HepG2 (cell line): ENCODE measurements around the gene NUP85. TPM values are rescaled to one million over a fixed set of nuclear protein-coding genes. Genes with fewer than 3 reads are reported as not detected.
A peak's percentile ranks its signal among the peaks of the same experiment; 100 is the strongest.

Experiments used
- ATAC-seq: fragments of 200-7000 bp; cut with Tn5 transposase; 3 replicates; pipeline ENCODE4 v1.9.1; 2020; ENCODE audit warnings: mild to moderate bottlenecking, moderate library complexity
- BruUV-seq: library from RNA; stranded (reverse); fragments of 400-500 nt; replicated peaks from 2 replicates; lab custom pipeline; 2021; lab: Mats Ljungman, UMichigan
- CTCF ChIA-PET: fragments of 300-600 bp; formaldehyde crosslinking; extraction: SDS; loops from one replicate; lab custom pipeline; 2021; ENCODE audit warnings: low total read pairs, inconsistent platforms, low intra/inter-chr PET ratio; lab: Yijun Ruan, JAX
- POLR2A ChIA-PET: fragments of 350-600 bp; sonication (Branson Sonifier 250); formaldehyde crosslinking; loops from one replicate; lab custom pipeline; 2020; ENCODE audit warnings: antibody characterized with exemption, inconsistent platforms; lab: Yijun Ruan, JAX
- DNase-seq: peaks from one replicate; pipeline ENCODE4 v3.0.0-alpha.2; 2015; ENCODE audit warnings: low spot score
- FAIRE-seq: peaks from 3 replicates; lab custom pipeline; 2011; peaks lifted over from hg19 to GRCh38; lab: Jason Lieb, UNC
- H2AFZ ChIP-seq: one replicate; pipeline ENCODE4 v1.6.1; 2011; ENCODE audit warnings: low read length, inconsistent platforms
- H3K27ac ChIP-seq: fragments of 300-600 bp; 3 replicates; pipeline ENCODE4 v1.8.0; 2011; ENCODE audit warnings: mixed run types, mild to moderate bottlenecking, mixed read lengths, low read length, inconsistent platforms; ENCODE audit not compliant: insufficient read depth; ENCODE audit errors: extremely low read length
- H3K27me3 ChIP-seq, 2 experiments: fragments of 200-600 bp in 1 of 2; 2 replicates in 1 of 2; 3 replicates in 1 of 2; pipeline versions ENCODE4 v1.6.0 to v1.8.0; 2011; ENCODE audit warnings: low read length in 2 of 2, mild to moderate bottlenecking in 2 of 2, moderate library complexity in 2 of 2, inconsistent platforms in 1 of 2; ENCODE audit not compliant: insufficient read depth in 2 of 2, control insufficient read depth in 1 of 2
- H3K36me3 ChIP-seq, 2 experiments: fragments of 200-600 bp in 1 of 2; replicated peaks in 1 of 2; 2 replicates in 1 of 2; 3 replicates in 1 of 2; pipeline versions ENCODE4 v1.5.1 to v1.8.0; 2011; ENCODE audit warnings: low read length in 2 of 2, inconsistent platforms in 1 of 2; ENCODE audit not compliant: insufficient read depth in 2 of 2, control insufficient read depth in 1 of 2
- H3K4me1 ChIP-seq: 2 replicates; pipeline ENCODE4 v1.5.1; 2012; ENCODE audit warnings: low read length, inconsistent platforms; ENCODE audit not compliant: insufficient read depth
- H3K4me2 ChIP-seq: 2 replicates; pipeline ENCODE4 v1.6.0; 2011; ENCODE audit warnings: low read depth, low read length, inconsistent platforms
- H3K4me3 ChIP-seq, 3 experiments: fragments of 200-600 bp in 1 of 3; sonication (generic), shearing (Covaris generic) in 1 of 3; replicated peaks in 1 of 3; 2 replicates each; pipeline ENCODE4 v1.5.1; 2011 to 2016; ENCODE audit warnings: low read length in 3 of 3, inconsistent platforms in 2 of 3, low read depth in 2 of 3, mild to moderate bottlenecking in 2 of 3, control low read depth in 1 of 3, mixed read lengths in 1 of 3; ENCODE audit not compliant: insufficient read depth in 1 of 3
- H3K79me2 ChIP-seq: one replicate; pipeline ENCODE4 v1.6.1; 2011; ENCODE audit warnings: low read length, inconsistent platforms; ENCODE audit not compliant: insufficient read depth
- H3K9ac ChIP-seq: 2 replicates; pipeline ENCODE4 v1.6.0; 2011; ENCODE audit warnings: mild to moderate bottlenecking, low read depth, low read length, inconsistent platforms; ENCODE audit not compliant: insufficient read depth
- H3K9me3 ChIP-seq: 2 replicates; pipeline ENCODE4 v1.5.1; 2012; ENCODE audit warnings: mild to moderate bottlenecking, low read length
- H4K20me1 ChIP-seq: 2 replicates; pipeline ENCODE4 v1.6.0; 2011; ENCODE audit warnings: inconsistent platforms, mild to moderate bottlenecking, low read length, moderate library complexity; ENCODE audit not compliant: insufficient read depth
- AGO1 ChIP-seq: fragments of 200-400 bp; formaldehyde crosslinking; IDR thresholded peaks from 2 replicates; pipeline ENCODE4 v1.6.1; 2017; ENCODE audit warnings: mild to moderate bottlenecking, low read depth, low read length, moderate library complexity; ENCODE audit not compliant: poor library complexity, severe bottlenecking
- AGO2 ChIP-seq: fragments of 200-400 bp; formaldehyde crosslinking; optimal IDR thresholded peaks from 2 replicates; pipeline ENCODE3; 2017; ENCODE audit warnings: mild to moderate bottlenecking, low read depth, low read length, moderate library complexity
- ATF7 ChIP-seq, 2 experiments: fragments of 450-650 bp in 1 of 2; sonication (generic) in 1 of 2; formaldehyde crosslinking in 1 of 2; IDR thresholded peaks; 2 replicates each; pipeline versions ENCODE4 v1.4.0 to v1.6.1; 2016 to 2020; ENCODE audit warnings: antibody characterized with exemption in 1 of 2, mild to moderate bottlenecking in 1 of 2, missing genetic modification reagents in 1 of 2
- EEA1 ChIP-seq: sonication (generic); formaldehyde crosslinking; IDR thresholded peaks from 2 replicates; pipeline ENCODE4 v1.5.1; 2020; ENCODE audit warnings: mild to moderate bottlenecking, missing genetic modification reagents, borderline replicate concordance
- FOXJ3 ChIP-seq: sonication (generic); formaldehyde crosslinking; IDR thresholded peaks from 2 replicates; pipeline ENCODE4 v1.4.0; 2020; ENCODE audit warnings: missing genetic modification reagents, mild to moderate bottlenecking, borderline replicate concordance
- MAX ChIP-seq: IDR thresholded peaks from 2 replicates; pipeline ENCODE4 v1.6.1; 2012; ENCODE audit warnings: inconsistent platforms
- NFKBIZ ChIP-seq: IDR thresholded peaks from 2 replicates; pipeline ENCODE4 v1.6.1; 2018; ENCODE audit warnings: missing genetic modification reagents, missing compliant biosample characterization
- POLR2G ChIP-seq: fragments of 200-400 bp; formaldehyde crosslinking; IDR thresholded peaks from 2 replicates; pipeline ENCODE4 v1.6.1; 2018; ENCODE audit warnings: mild to moderate bottlenecking, low read depth, low read length, moderate library complexity
- SIN3B ChIP-seq: fragments of 150-350 bp; IDR thresholded peaks from 2 replicates; pipeline ENCODE4 v1.6.1; 2014; ENCODE audit warnings: low read length
- SP2 ChIP-seq: sonication (generic); formaldehyde crosslinking; IDR thresholded peaks from 2 replicates; pipeline ENCODE4 v1.5.1; 2020; ENCODE audit warnings: mild to moderate bottlenecking, missing genetic modification reagents
- SRSF9 ChIP-seq: fragments of 200-400 bp; formaldehyde crosslinking; IDR thresholded peaks from 2 replicates; pipeline ENCODE4 v1.6.1; 2018; ENCODE audit warnings: borderline replicate concordance, mild to moderate bottlenecking, low read depth, low read length; ENCODE audit not compliant: insufficient read depth, poor library complexity, severe bottlenecking
- ZFP90 ChIP-seq: sonication (generic); formaldehyde crosslinking; IDR thresholded peaks from 2 replicates; pipeline ENCODE4 v1.8.0; 2022; ENCODE audit warnings: missing genetic modification reagents, mild to moderate bottlenecking, inconsistent platforms, borderline replicate concordance
- ZNF335 ChIP-seq: sonication (generic); formaldehyde crosslinking; IDR thresholded peaks from 2 replicates; pipeline ENCODE4 v1.4.0; 2020; ENCODE audit warnings: missing genetic modification reagents
- ZNF597 ChIP-seq: sonication (generic); formaldehyde crosslinking; IDR thresholded peaks from 2 replicates; pipeline ENCODE4 v1.5.0; 2020; ENCODE audit warnings: missing genetic modification reagents
- ZNF605 ChIP-seq: sonication (generic); formaldehyde crosslinking; IDR thresholded peaks from 2 replicates; pipeline ENCODE4 v1.8.0; 2022; ENCODE audit warnings: mild to moderate bottlenecking, missing genetic modification reagents
- ZNF710 ChIP-seq: sonication (generic); formaldehyde crosslinking; IDR thresholded peaks from 2 replicates; pipeline ENCODE4 v1.5.0; 2020; ENCODE audit warnings: mild to moderate bottlenecking, missing genetic modification reagents, borderline replicate concordance
- ZNF839 ChIP-seq: sonication (generic); formaldehyde crosslinking; IDR thresholded peaks from 2 replicates; pipeline ENCODE4 v1.4.0; 2020; ENCODE audit warnings: missing genetic modification reagents, mild to moderate bottlenecking, borderline replicate concordance
- WGBS: methylation state at CpG from one replicate; pipeline ENCODE4 v1.1.6; 2017; ENCODE audit warnings: low lambda C conversion rate; 5-methylcytosine and 5-hydroxymethylcytosine counted together
- in situ Hi-C: cut with HindIII; loops from 2 replicates; pipeline ENCODE4 v1.10.0; 2017; ENCODE audit warnings: low pct_unique_long_range_greater_than_20kb; ENCODE audit not compliant: extremely low pct_ligation_motif_present
- intact Hi-C: fragments of 100-400 bp; cut with micrococcal nuclease; formaldehyde crosslinking; loops from one replicate; pipeline ENCODE4 v1.10.0; 2022; ENCODE audit not compliant: unreplicated experiment
- polyA plus RNA-seq, 8 experiments: library from polyadenylated mRNA; depleted of rRNA in 3 of 8; stranded (reverse) in 7 of 8; unstranded in 1 of 8; fragments of >200 nt; fragmentation: Illumina TruSeq in 4 of 8; extraction: Trizol in 4 of 8; gene quantifications; 2 replicates each; pipeline versions ENCODE4 v1.2.1 to v1.2.3, GENCODE V29; 2011 to 2016; ENCODE audit warnings: low read depth in 4 of 8, missing spikeins in 1 of 8, mixed read lengths in 1 of 8; ENCODE audit not compliant: insufficient read depth in 1 of 8
- total RNA-seq, 5 experiments: library from RNA; depleted of rRNA; stranded (reverse); fragments of >200 nt; fragmentation: Illumina TruSeq; extraction: Trizol; gene quantifications; 2 replicates each; pipeline ENCODE4 v1.2.3, GENCODE V29; 2016; ENCODE audit warnings: low read depth in 1 of 5
- TF ChIP-seq, protein P1 (sequence below): fragments of 450-650 bp; IDR thresholded peaks from 2 replicates; pipeline ENCODE4 v1.6.1; 2017

NUP85 gene
- total and polyA plus RNA-seq, 2 of the 13 experiments (the other 11 are each of a cell fraction or from before 2014, with no cell fraction given): 89.1 to 124 TPM

GRCh38 chr17:75239214-75239613 lies 33.7 kb downstream of the NUP85 start (continued):
- 0 out of 2 replicates have a peak, but pooled peaks have one; percentile 2 for TF ChIP-seq ZNF335 (CRISPR knock-in tag)
- TF ChIP-seq MAX: no peak
- 0 out of 2 replicates have a peak, but pooled peaks have one; percentile 41 for TF ChIP-seq POLR2G
- no peak for TF ChIP-seq ZNF597
- TF ChIP-seq, protein P1, sequence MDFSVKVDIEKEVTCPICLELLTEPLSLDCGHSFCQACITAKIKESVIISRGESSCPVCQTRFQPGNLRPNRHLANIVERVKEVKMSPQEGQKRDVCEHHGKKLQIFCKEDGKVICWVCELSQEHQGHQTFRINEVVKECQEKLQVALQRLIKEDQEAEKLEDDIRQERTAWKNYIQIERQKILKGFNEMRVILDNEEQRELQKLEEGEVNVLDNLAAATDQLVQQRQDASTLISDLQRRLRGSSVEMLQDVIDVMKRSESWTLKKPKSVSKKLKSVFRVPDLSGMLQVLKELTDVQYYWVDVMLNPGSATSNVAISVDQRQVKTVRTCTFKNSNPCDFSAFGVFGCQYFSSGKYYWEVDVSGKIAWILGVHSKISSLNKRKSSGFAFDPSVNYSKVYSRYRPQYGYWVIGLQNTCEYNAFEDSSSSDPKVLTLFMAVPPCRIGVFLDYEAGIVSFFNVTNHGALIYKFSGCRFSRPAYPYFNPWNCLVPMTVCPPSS: no peak
- TF ChIP-seq ZNF839: no peak
- peak; percentile 73 for TF ChIP-seq AGO1
- TF ChIP-seq SRSF9: no peak
- TF ChIP-seq, all 625 proteins: peak for 6

GRCh38 chr17:75239778-75240393 lies 34.4 kb downstream of the NUP85 start:
- no peak for DNase-seq
- Histone ChIP-seq H3K9me3 (no peaks in the 10 kb centered on the region), H3K9ac (no peak overlapping the region), H3K4me1 (no peaks in the 10 kb centered on the region), H3K27ac (no peak overlapping the region), H3K4me2 (no peak overlapping the region), H3K27me3 (no peaks in the 10 kb centered on the region), H4K20me1 (no peaks in the 10 kb centered on the region), H3K36me3 (peaks cover 71 to 93% of the 10 kb centered on the region in 2 experiments), H3K4me3 (no peak overlapping the region), H2AFZ (no peak overlapping the region), H3K79me2 (no peaks in the 10 kb centered on the region)
- intact Hi-C loops (loop anchor here (1.0 to 5.0 kb wide), 2 partner anchors 128 to 172 kb away; no protein-coding TSS in a partner anchor), in situ Hi-C loops (no loop called here)
- 96% methylated on average over 23 of the region's 23 CpGs for WGBS
- ATAC-seq: peak; percentile 1; the same call in 2 of the 3 replicates
- FAIRE-seq: no peak
- POLR2A ChIA-PET: interaction anchor here (0.8 to 1.1 kb wide), 2 partner anchors 22 to 166 kb away, joined by 3 to 10 read pairs; partner anchors contain the start of genes GGA3, GRB2 and MRPS7
- CTCF ChIA-PET: interaction anchor here (1.9 kb wide), 1 partner anchor 173 kb away, joined by 13 read pairs; no protein-coding TSS in a partner anchor
- no TSS peak for BruUV-seq
- TF ChIP-seq AGO2: peak; percentile 78
- no peak for TF ChIP-seq SIN3B
- no peak for TF ChIP-seq ZFP90 (CRISPR knock-in tag)
- no peak for TF ChIP-seq EEA1 (CRISPR knock-in tag)
- no peak for TF ChIP-seq ZNF710 (CRISPR knock-in tag)
- TF ChIP-seq ATF7 (IDR thresholded peaks at IDR 0.05): no peak
- no peak for TF ChIP-seq ATF7 (CRISPR knock-in tag; IDR thresholded peaks at IDR 0.05)
- no peak for TF ChIP-seq NFKBIZ (CRISPR knock-in tag)
- TF ChIP-seq ZNF605 (CRISPR knock-in tag): 0 out of 2 replicates have a peak, but pooled peaks have one; percentile 46
- TF ChIP-seq SP2: no peak
- no peak for TF ChIP-seq FOXJ3
